Measurements from ENCODE around the gene ZBTB48.

The ZBTB48 gene

DNA sequence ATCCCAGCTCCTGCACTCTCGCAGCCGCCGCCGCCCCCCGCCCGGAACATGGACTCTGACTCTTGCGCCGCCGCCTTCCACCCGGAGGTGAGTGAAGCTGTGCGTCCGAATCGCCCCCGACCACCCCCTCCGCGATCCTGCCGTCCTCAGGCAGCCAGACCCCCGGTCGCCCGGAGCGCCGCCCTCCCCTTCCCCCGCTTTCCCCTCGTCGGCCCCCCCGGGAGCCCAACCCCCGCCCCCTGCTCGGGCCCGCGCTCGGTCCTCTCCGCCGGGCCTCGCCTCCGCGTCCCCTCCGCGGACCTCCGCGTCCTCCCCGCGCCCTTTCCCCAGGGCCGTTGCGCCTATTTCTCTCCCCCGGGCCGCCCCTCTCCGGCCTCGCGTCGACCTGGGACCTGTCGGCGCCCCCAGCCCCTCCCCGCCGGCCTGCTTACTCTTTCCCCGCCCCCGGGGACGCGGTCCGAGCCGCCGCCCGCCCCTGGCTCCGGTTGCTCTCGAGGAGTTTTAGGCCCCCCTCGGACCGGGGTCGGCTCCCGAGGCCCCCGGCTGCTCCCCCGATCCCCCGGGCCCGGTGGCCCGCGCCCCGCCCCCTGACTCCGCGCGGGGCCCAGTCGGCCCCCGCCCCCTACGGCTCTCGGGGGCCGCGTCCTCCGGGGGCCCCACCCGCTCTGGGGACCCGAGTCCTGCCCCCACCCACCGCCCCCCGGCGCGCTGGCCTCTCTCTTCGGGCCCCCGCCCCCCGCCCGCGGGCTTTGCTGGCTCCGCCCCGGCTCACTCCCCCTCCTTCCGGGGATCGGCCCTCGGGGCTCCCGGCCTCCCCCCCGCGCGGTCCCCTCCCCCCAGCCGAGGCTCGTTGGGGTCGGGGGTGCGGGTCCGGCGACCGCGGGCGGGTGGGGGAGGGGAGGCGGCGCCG lies 34.5 kb downstream of the ZBTB48 start:
- DNase-seq, result no peak

GRCh38 chr1:6614929-6615785 lies 35.4 kb downstream of the ZBTB48 start:
- DNase-seq, result no peak

GRCh38 chr1:6619045-6619444 lies 39.3 kb downstream of the ZBTB48 start:
- DNase-seq, result no peak

DNA sequence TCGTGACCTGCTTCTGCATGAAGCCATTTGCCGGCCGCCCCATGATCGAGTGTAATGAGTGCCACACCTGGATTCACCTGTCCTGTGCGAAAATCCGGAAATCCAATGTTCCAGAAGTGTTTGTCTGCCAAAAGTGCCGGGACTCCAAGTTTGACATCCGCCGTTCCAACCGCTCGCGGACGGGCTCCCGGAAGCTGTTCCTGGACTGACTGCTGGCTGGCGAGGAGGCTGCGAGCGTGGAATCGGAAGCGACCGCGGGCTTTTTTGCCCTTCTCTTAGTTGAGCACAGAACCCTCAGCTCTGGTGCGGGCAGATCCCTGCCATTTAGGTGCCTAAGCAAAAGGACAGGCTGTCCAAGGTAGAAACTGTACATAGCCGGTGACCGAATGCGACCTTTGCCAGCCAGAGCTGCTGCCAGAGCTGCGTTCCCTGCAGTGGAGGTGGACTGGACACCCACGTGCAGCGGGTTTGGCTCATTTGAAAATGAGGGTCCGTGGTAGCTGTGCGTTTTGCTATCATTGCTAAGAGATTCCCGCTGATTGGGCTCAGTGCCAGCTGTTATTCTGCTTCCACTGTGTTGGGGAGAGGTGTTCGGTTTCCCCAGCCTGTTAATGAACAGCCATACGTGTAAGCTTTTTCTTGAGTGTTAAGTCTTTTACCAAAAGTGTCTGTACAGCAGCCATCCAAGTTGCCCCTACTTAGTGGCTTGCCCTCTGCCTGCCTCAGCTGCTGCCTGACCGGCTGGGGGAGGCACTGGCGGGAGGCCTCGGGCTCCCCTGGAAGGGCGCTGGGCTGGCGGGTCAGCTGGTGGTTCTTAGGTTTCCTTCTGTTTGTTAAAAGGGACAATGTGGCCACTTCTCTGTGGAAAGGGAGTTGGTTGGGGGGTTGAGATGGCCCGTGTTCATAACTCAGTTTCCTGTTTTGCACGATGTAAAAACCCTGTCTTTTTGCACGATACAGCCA lies 41.9 kb downstream of the ZBTB48 start:
- DNase-seq, result no peak

DNA sequence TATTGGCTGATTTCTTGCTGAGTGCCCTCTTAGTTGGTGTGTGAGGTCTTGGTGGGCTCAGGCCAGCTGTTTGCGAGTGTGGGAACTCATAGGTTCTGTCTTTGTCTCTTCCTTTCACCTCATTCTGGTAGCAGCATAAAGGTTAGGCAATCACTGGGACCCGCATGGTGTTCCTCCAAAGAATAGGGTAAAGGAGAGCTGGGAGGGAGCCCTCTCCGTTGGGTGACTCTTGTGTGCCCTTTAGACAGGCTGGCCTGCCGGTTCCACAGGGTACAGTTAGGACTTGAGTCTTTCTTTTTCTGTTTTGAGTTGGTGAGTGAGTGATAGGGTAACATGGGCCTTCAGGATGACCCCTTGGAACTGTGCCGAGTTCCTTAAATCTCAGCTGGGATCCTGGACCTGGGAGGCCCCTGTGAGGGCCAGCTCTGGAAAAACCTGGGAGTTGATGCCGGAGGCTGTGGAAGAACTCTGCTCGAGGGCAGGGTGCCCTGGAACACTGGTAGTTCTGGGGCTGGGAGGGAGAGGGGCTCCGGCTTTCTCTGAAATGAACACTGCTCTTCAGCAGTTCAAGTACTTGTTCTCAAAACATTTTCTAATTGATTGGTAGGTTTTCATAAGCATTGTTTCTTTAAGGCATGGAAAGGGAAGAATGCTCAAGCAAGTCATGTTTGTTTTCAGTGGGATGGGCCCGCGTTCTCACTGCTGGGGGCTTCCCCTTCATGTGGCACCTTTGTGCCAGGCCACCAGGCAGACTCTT lies 42.8 kb downstream of the ZBTB48 start:
- DNase-seq, result no peak

- DNase-seq, result no peak
Measured at GRCh38 chr1:6623269-6623965, 43.6 kb downstream of the ZBTB48 start.

DNA sequence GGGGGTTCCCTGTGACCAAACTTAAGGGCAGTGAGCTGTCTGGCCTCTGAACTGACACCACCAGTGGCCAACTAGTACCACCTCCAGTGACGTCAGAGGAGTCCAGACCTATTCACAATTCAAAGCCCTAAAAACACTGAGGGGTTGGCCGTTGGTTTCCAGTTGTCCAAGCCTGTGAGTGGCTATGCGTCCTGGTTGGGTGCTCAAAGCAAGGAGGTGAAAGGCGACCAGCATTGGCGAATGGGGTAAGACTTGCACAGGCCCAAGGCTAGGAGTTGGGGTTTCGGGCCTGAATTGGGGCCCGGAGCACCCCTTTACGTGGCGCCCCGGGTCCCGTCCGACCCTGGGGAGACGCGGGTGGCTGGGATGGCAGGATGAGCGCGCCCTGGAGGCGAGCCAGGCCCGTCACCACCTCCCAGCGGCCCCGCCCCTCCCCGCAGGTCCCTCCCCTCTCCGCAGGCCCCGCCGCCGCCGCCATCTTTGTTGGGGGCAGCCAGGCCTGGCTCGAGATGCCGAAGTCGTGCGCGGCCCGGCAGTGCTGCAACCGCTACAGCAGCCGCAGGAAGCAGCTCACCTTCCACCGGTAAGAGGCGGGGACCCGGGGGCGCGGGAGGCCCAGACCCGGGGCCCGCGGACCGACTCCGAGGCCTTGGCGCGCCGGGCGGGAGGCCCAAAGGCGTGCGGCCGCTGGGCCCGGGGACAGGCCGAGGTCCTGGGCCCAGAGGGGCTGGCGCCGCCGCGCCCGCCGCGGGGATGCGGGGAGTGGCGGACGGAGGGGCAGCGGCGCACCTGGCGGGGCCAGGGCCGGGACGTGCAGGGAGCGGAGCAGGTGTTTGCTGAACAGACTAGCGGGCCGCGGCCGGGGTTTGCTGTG lies 45.2 kb downstream of the ZBTB48 start, which contains the start of gene THAP3:
Gene THAP3, plus strand, starts transcription at position 159 of the 874 bp plus-strand sequence. Its CDS starts 351 bp downstream, at position 510.
- peak; percentile 30 for DNase-seq

DNA sequence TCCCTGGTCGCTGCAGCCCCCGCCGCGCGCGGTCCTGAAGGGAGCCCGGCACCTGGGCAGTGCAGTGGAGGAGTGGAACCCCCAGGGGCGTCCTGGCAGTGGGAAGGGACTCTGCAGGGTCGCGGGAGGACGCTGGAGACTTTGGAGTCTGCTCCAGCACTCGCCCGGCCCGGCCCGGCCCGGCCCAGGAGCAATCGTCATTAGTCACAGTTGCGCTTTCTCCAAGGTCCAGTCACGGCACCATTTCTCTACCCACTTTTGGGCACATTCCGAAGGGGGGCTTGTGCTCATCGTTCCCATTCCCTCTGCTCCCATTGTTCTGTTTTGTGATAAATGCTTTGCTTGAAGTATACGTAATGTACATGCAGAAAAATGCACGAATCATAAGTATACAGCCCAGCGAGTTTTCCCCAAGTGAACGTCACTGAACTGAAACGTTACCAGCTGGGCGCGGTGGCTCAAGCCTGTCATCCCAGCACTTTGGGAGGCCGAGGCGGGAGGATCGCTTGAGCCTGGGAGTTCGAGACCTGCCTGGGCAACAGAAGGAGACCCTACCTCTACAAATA lies 45.9 kb downstream of the ZBTB48 start:
- no peak for DNase-seq

GRCh38 chr1:6627031-6627430 lies 47.2 kb downstream of the ZBTB48 start:
- DNase-seq, result no peak

DNA sequence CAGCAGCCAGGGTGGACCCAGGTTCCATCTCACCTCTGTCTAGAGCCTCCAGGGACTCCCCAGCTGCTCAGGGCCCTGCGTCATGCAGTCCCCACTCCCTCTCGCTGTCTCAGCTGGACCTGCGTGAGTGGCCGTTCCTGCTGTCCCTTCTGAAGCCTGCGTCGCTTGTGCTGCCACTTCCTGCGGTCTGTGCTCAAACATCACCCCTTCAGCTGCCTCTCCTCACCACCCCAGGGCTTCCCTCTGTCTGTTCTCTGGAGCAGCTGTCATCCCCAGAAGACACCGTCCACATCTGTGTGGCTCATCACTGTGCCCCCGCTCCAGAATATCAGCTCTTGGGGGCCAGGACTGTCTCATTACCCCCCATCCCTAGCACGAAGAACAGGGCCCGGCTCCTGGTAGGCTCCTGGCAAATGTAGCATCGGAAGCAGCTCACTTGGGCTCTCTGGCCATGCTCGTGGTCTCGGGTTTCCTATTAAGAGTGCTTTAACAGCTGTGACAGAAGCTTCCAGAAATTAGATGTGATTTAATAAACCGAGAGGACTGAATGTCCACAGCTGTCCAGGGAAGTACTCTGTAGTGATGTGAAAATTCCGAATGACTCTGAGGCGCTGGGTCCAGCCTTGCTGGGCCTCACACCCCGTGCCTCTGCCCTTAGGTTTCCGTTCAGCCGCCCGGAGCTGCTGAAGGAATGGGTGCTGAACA lies 48.2 kb downstream of the ZBTB48 start:
- no peak for DNase-seq

- no peak for DNase-seq
Measured at GRCh38 chr1:6628971-6629479, 49.2 kb downstream of the ZBTB48 start.

- no peak for DNase-seq
Measured at GRCh38 chr1:6630027-6630426, 50.2 kb downstream of the ZBTB48 start.

GRCh38 chr1:6631058-6631457 lies 51.3 kb downstream of the ZBTB48 start:
- no peak for DNase-seq

DNA sequence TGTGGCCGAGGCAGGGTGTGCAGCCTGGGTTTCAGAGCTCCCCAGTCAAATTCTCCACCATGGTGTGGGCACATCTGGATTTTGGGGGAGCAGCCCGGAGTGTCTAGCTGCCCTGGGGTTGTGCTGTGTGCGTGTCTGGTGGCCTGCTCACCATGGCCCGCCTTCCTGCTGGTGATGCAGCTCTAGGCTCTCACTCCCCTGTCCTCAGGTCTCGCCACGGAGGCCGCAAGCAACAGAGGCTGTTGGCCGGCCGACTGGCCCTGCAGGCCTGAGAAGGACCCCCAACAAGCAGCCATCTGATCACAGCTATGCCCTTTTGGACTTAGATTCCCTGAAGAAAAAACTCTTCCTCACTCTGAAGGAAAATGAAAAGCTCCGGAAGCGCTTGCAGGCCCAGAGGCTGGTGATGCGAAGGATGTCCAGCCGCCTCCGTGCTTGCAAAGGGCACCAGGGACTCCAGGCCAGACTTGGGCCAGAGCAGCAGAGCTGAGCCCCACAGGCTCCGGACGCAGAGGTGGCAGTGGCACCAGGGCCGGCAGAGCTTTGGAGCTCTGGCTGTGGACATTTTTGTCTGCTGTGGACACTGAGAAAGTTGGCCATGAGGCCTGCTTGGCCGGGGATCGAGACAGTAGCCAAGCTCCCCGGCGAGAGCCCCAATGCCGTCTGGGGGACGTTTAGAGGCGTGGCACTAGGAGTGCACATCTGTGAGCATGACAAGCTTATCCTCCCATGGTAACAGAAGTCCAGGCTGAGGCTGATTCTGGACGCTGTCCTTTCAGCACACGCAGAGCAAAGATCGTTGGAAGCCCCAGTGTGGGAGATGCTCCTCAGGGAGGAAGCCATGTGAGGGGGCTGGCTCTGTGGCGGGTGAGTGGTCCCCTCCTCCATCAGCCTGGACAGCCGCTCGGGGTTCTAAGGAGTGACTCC lies 53.1 kb downstream of the ZBTB48 start:
- no peak for DNase-seq

DNA sequence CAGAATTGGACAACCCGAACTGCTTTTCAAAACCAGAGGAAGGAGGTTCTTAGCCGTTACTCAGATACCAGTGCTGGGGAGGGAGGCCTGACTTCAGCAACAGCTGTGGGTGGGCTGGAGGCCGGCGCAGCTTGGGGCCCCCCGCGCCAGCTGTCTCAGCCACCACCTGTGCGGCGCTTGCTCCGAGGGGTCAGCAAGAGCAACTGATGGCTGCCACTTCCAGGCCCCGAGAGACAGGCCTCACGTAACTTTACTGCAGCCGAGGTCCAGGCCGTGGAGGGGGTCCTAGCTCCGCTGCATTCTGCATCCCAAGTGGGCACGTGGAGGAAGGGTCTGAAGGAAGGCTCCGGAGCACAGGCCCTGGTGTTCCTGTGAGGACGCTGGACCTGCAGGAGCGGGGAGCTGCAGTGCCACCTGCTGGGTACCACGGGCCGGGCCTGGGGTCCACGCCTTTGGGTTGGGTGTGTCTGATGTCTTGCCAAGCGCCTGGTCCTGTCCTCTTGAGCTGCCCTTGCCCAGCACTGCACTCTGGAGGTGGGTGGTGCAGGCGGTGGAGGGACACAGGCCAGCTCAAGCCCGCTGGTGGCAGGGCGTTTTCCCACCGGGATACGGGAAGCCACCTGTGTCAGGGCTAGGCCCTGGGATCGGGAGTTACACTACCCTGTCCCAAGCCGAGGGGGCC lies 54.7 kb downstream of the ZBTB48 start:
- DNase-seq, result no peak

DNA sequence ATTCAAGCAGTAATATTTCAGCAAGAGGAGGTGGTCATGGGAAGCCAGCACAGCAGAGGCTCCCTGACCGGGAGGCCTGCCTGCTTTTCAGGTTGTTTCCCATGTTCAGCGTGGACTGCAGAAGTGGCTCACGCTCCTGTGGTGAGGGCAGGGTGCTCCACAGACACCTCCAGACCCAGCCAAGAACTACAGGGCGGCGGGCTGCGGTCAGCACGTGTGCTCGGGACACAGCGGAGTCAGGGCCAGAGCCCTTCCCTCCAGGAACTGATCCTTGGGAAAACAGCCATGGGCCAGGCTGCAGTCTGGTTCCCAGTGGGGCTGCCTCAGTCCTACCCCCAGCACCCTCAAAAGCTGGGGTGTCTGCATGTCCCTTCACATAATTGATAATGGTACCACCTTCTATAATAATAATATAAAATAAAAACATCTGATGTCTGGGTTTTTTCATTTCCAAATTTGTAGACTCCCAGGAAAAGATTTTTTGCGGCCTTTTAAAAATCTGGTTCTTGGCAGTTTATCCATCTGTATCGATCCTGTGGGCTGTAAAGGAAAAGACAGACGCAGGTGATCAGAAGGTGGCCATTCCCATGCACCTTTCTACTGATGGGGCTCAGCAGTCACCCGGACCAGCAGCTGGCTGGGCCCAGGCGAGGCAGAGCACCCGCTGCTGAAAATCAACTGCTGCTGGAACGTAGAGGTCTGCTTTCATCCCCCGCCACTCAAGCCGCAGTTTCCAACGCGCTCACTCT lies 55.5 kb downstream of the ZBTB48 start:
- no peak for DNase-seq
